ENCODE results near the gene CENPL.

The CENPL gene

GRCh38 chr1:173870252-173871075, 45.8 kb upstream of the CENPL start:
- Histone ChIP-seq H3K27ac (replicated peaks) (peak overlapping the region; percentile 93), H3K4me3 (replicated peaks; ENCODE audit: insufficient read depth, low read length) (no peak overlapping the region)
- DNase-seq (ENCODE audit: low read depth in 1 of 2, low spot score in 1 of 2) = peak in 1 of 2 experiments; percentile 30

GRCh38 chr1:173869021-173869359, 44.3 kb upstream of the CENPL start:
- TF ChIP-seq GABPA (IDR thresholded peaks at IDR 0.05; ENCODE audit: low read depth) (no peak), SPI1 (IDR thresholded peaks at IDR 0.05; ENCODE audit: borderline replicate concordance, low read depth) (peak; percentile 81)
- no peaks in the 10 kb centered on the region for H3K27me3 ChIP-seq (ENCODE audit: insufficient read depth, poor library complexity, severe bottlenecking)
- H3K27ac ChIP-seq (replicated peaks) = peak overlapping the region; percentile 93
- DNase-seq (ENCODE audit: low read depth in 1 of 2, low spot score in 1 of 2) = peak in 1 of 2 experiments; percentile 25
- H3K4me3 ChIP-seq (replicated peaks; ENCODE audit: insufficient read depth, low read length) = peak overlapping the region; percentile 82

More at GRCh38 chr1:173870252-173871075, 45.8 kb upstream of the CENPL start:
- no peaks in the 10 kb centered on the region for H3K27me3 ChIP-seq (ENCODE audit: insufficient read depth, poor library complexity, severe bottlenecking)
- no peak for TF ChIP-seq SPI1 (IDR thresholded peaks at IDR 0.05; ENCODE audit: borderline replicate concordance, low read depth)
- no peak for TF ChIP-seq POLR2AphosphoS5 (IDR thresholded peaks at IDR 0.05; ENCODE audit: low read depth)
- TF ChIP-seq GABPA (IDR thresholded peaks at IDR 0.05; ENCODE audit: low read depth) = no peak
- no peak for TF ChIP-seq REST (IDR thresholded peaks at IDR 0.05; ENCODE audit: insufficient replicate concordance, low read depth)
- TF ChIP-seq CTCF (IDR thresholded peaks at IDR 0.05; ENCODE audit: insufficient read depth, low read length) = no peak

- peak; percentile 73 for TF ChIP-seq GABPA (IDR thresholded peaks at IDR 0.05; ENCODE audit: low read depth)
- no peak for TF ChIP-seq POLR2AphosphoS5 (IDR thresholded peaks at IDR 0.05; ENCODE audit: low read depth)
- TF ChIP-seq SPI1 (IDR thresholded peaks at IDR 0.05; ENCODE audit: borderline replicate concordance, low read depth) = 0 out of 2 replicates have a peak, but pooled peaks have one; percentile 18
- TF ChIP-seq CTCF (IDR thresholded peaks at IDR 0.05; ENCODE audit: insufficient read depth, low read length) = no peak
- no peak for TF ChIP-seq REST (IDR thresholded peaks at IDR 0.05; ENCODE audit: insufficient replicate concordance, low read depth)
- peak within 1 kb of the TSS; percentile 93 for H3K27ac ChIP-seq (replicated peaks)
- H3K27me3 ChIP-seq (ENCODE audit: insufficient read depth, poor library complexity, severe bottlenecking) = no peaks in the 10 kb centered on the region
- peak in 1 of 2 experiments; percentile 87 for DNase-seq (ENCODE audit: low read depth in 1 of 2, low spot score in 1 of 2)
- H3K4me3 ChIP-seq (replicated peaks; ENCODE audit: insufficient read depth, low read length) = peak within 1 kb of the TSS; percentile 82
These were observed 43.8 kb upstream of the CENPL start, which contains the start of gene ZBTB37 for GRCh38 chr1:173868266-173869020. Gene ZBTB37 (plus strand): TSS chr1:173868380. CDS start chr1:173870226, 1,846 bp downstream.

DNA sequence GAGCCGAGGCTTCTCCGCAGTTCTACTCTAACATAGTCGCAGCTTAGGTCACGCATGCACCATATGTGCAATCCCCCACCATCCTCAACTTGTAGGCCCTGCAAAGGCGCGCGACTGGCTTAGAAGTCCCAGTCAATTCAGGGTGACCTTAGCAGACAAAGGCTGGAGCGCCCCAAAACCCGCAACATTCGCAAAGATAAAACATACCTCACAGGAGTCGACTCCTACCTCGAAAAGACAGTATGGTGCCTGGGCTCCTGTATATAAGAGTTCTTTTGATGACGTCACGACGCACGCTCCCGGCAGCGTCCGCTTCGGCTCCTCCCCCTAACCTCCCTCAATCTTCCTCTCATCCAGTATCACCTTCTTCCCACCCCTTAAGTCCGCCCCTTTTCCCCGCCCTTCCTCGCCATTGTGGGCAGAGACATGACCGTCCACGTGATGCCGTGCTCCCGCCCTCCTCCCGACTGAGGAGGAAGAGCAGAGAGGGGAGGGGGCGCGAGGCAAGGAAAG, 43.1 kb upstream of the CENPL start, which contains the start of gene GAS5:
GAS5 (minus strand) TSS at position 237 of the 513 bp plus-strand sequence.
- H3K4me3 ChIP-seq (replicated peaks; ENCODE audit: insufficient read depth, low read length) = peak within 1 kb of the TSS; percentile 82
- TF ChIP-seq REST (IDR thresholded peaks at IDR 0.05; ENCODE audit: insufficient replicate concordance, low read depth) = peak; percentile 85
- TF ChIP-seq POLR2AphosphoS5 (IDR thresholded peaks at IDR 0.05; ENCODE audit: low read depth) = peak; percentile 99
- no peak for TF ChIP-seq SPI1 (IDR thresholded peaks at IDR 0.05; ENCODE audit: borderline replicate concordance, low read depth)
- H3K27ac ChIP-seq (replicated peaks) = peak within 1 kb of the TSS; percentile 93
- peak; percentile 99 to 100 for DNase-seq (ENCODE audit: low read depth in 1 of 2, low spot score in 1 of 2)
- no peaks in the 10 kb centered on the region for H3K27me3 ChIP-seq (ENCODE audit: insufficient read depth, poor library complexity, severe bottlenecking)
